Measurements from ENCODE around the gene MYH7.

Gene MYH7

DNA sequence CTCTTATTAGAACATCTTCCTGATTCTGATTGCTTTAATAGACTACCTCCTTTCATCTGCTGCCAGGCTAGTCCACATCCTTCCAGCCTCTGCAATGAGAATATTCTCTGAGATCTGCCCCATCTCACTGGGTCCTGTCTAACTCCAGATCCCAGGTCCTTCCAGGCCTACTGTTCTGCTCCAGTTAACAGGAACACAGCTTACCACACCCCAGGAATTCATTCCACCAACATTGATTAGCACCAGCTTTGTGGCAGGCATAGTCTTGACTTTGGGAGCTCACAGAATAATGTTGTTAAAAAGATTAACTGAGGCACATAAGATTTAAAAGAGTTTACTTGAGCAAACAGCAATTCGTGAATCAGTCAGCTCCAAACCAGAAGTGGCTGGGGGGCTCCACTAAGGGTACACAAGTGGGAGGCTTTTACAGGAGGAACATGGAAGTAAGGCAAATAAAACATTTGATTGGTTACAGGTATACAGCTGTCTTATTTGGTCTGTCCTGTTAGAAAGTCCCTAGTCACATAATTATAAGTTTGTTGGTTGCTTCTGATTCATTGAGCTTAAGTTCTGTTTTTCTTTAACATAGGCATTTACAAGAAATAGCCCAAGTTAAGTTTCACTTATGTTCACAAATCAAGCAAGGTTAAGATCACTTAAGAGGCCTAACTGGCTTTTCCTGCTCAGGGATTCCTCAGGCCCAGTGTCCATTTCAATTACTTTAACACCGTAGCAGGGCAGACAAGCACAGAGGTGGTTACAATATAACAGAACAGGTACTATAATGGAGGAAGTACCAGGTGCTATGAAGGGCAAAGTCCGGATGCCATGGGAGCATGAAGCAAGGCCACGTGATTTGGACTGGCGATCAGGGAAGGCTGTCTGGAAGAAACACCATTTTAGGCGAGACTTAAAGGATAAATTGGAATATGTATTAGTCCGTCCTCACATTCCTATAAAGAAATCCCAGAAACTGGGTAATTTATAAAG, 12.2 kb upstream of the MYH7 start:
- peak; percentile 47 for DNase-seq

DNA sequence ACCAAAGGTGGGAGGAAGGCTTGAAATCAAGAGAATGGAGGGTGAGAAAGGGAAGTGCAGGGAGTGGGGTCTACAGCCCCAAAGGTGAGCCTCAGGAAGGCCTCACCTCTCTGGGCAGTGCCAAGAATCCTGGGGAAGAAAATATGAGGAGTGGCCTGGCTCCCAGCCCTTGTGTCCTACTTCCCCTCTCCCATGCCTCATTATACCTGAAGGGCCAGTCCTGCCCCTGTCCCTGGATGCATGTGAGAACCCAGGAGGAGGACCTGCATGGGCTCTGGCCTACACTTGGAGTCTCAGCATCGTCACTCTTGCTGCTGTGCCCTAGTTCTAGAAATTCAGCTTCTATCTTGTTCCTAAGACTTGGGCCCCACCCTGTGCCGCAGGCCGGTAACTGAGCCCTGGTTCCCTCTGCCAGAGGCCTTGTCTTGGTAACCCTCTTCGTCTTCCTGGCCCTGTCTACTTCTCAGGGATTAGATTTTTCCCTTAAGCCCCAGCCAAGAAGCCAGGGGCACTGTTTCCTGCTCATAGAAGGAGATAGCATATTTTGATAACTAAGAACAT, 10.9 kb upstream of the MYH7 start:
- no peak for DNase-seq

DNA sequence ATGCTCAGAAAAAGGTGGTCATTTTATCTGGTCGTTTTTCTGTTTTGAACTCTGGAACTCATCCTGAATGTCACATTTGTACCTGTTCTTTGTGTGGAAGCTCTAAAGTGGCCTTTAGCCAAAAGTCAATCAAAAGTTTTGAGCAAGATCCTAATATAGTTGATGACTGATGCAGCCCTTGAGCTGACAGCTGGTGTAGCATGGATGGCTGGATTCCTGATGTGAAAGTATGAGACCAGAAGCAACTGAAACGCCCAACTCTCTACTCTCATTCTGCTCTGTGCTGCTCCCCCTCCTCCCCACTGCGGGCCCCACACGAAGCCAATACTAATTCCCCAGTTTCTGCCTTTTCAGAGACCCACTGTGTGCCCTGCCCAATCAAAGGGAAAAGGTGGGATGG, 10.3 kb upstream of the MYH7 start:
- DNase-seq, result no peak

DNA sequence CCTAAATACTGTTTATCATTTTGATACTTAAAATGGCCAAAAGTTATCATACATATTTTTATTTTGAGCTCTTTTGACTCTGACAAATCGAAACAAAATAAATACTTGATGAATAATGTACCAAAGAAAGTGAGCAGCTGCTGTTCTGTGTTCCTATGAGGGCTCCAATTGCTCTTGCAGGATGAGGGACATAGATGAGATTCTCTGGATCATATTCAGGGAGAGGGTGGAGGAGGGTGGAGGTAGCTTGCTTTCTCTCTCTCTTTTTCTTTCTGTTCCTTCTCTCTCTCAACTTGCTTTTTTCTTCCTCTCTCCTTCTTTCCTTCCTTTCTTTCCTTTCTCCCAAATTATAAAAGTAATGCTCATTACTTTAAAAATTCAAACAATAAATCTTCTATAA, 8.9 kb upstream of the MYH7 start:
- DNase-seq, result no peak

DNA sequence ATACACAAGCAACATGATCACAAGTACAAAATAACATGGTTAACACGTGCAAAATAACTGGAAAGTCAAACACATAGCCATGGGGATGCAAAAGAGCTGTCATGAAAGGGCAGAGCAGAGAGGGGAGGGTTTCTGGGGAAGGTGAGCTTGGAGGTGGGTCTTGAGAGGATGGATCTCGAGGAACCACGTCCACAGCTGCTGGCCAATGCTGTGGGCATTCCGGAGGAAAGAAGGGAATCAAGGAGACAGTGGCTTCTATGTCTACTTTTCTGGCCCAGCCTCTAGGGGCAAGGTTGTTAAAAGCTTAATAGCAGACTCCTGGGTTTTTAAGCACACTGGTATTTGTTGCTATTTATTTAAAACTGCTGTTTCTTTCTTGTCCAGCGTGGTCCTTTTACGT, 8.4 kb upstream of the MYH7 start:
- no peak for DNase-seq

DNA sequence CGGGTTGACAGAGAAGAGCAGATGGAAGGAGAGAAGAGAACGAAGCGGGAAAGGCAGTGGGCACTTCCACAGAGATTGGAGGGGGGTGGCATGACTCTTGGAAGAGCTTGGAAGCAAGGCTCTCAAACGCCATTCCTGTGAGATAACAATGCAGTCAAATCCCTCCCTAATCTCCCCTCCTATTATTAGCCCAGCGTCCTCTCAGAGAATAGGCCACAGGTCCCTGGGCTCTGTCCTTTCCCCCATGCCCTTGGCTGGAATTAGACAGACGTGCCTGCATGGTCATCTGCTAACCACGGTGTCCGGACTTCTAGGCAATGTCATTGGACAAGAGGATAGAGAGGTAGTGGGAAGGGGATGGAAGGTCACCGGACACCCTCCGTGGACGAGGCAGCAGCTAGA, 8.0 kb upstream of the MYH7 start:
- DNase-seq, result no peak

DNA sequence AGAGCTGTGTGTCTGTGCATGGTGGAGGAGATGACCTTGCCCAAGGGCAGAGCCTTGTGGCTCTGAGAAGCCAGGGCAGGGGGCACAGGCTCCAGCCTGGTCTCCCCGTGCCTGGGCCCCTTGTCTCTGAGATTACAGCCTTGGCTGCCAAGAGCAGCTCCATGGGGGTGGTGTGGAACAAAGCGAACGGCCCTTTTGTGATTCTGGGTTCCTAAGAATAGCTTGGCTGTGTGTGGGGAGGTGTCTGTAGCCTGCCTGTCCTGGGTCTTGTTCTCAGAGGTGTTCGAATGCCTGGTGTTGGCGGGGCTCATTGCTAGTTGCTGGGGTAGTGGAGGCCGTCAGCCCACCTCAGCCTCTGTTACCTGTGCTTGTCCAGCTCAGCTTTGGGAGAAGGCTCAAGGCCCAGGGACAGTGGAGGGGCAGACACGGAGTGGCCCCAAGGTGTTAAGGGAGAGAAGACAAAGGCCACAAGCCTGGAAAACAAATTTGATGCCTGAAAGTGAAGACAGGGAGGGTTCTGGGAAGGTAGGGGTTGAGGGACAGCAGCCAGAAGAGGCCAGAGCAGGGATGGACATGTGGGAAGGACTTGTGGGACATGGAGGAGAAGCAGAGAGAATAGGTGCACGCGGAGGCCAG, 7.4 kb upstream of the MYH7 start:
- no peak for DNase-seq

DNA sequence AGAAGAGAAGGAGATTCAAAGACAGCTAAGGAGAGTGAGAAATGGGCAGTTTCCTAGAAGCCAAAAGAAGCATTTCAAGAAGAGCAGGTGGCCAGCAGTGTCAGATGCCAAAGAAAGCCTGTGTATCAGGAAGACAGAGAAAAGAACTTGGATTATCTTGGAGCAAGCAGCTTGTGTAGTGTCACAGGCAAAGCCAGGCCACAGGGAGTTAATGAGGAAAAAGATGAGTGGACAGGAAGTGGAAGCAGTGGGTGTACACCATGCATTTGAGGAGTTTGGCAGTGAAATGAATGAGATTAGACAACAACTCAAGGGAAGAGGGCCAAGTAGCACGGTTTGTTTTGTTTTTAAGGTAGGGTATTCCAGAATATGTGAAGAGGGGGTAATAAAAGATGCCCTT, 5.6 kb upstream of the MYH7 start:
- DNase-seq, result no peak

DNA sequence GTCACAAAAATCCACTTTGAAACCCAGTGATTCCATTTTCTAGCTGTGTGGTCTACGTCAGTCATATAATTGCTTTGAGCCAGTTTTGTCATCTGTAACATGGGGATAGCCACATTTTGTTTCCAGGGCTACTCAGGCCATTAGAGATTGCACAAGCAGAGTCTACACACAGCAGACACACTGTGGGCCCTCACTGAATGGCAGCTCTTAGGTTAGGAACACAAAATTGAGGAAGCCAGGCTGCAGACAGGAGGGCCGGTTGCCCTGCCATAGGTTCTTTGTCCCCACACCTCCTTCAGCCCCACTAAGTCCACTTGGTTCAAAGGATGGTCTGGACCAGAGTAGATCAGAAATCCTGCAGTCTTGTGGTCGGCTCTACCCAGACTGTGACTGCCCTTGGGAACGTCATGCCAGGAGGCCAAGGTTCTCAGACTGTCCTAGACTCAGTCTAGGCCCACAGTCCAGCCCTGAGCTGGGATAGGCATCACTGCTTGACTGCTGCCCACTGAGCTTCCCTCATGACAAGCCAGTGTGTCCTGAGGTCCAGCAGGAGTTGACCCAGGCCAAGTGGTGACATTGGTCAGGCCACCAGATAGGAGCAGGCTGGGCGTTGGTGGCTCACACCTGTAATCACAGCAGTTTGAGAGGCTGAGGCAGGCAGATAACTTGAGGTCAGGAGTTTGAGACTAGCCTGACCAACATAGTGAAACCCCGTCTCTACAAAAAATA, 3.8 kb upstream of the MYH7 start:
- no peak for DNase-seq

DNA sequence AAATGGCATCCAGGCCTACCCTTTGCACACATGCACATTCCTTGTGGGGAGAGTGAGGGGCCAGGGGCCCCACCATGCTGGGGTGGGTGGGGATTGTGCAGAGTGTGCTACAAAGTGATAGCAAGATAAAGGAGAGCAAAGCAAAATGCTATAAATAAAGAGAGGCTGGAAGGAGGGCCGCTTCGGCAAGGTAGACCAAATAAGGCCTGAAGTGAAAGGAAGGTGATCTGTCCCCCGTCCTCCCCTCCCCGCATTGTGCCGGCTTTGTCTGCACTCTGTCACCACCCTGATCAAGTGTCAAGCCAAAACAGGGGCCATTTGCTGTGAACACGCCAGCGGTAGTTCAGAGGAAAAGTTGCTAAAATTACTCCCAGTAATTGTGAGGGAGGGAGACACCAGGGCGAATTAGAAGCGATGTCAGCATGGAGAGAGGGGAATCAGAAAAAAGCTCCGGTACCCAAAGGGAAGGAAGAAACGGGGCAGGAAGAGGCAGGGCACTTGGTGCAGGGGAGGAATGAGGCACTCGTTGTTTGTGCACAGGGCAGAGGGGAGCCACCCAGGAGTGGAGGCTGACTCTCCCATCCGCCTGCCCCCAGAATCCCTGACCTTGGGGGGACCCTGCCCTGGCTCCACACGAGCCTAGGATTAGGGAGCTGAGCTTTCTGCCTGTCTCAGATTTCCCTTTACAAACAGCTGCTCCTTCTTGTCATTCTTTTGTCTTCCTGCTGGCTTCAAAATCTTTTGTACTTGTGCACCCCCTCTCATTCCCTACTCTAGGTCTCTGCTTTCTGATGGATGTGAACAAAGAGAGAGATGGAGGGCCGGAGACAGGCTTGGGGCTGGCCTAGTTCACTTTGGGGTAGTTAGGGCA, 2.9 kb upstream of the MYH7 start:
- no peak for DNase-seq

DNA sequence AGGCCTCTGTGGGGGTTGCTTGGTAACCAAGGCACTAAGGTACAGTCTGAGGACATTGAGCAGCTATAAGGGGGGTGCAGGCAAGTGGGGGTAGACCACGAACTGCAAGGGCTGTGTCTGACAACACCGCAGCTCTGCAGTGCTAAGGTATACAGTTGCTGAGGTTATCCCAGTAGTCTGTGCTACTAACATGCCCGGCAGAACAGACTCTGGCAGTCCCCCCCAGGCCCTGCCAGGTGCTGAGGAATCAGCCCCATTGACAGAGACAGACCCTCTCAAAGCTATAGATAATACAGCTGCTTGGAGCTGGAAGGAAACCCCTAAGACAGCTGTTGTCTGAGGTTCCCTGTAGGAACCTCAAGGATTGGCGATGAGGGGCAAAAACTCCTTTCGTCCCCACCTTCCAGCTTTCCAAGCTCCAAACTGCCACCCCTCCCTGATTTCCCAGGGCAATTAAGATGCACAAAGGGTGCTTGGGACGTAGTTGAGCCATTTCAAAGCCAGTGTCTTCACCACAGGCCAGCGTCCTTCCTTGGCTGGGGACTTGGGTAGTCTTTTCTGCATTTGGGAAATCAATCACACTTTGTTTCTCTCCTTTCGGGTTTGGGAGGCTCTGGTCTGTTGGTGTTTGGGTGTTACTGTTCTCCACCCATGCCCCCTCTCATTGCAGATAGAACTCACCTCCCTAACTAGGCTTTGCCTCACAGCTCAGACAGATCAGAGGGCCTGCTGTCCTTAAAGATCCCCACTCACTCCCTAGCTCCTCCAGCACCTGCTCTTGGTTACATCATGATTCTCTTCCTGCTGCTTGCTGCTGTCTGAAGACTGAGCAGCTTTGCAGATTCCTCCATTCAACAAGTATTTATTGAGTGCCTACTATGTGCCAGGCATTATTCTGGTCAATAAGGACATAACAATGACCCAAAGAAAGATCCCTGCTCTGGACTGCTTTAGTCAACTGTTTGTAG, 2.0 kb upstream of the MYH7 start:
- DNase-seq, result no peak

DNA sequence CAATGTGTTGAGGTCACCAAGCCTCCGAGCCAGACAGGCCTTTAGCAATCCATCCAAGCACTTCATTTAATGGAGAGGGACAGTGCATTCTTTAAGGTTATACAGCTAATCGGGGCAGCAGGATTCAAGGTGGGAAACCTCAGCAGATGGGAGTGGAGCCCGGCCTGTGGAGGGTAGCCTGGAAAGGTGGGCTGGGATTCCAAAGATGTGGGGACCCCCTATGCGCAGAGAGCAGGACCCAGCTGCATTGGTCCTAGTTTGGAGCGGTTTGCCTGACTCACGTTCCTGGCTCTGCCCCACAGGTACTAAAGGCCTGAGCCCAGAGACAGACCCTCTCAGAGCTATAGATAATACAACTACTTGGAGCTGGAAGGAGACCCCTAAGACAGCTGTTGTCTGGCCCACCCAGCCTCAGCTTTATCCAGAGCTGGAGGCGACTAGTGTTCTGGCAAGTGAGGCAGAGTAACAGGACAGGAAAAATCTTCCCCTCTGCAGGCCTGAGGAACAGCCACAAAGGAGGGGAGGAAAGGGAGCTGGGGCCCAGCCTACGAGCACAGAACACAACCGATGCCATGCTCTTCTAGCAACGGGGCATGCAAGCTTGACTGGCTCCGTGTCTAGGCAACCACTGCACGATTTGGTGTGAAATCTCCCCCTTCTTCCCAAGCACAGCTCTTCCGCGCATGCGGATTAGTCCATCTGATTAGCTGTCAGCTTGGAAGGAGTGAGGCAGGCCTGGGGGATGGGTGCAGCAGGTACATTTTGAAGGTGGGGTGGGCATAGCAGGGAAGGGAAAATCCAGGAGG, 1.1 kb upstream of the MYH7 start:
- no peak for DNase-seq

DNA sequence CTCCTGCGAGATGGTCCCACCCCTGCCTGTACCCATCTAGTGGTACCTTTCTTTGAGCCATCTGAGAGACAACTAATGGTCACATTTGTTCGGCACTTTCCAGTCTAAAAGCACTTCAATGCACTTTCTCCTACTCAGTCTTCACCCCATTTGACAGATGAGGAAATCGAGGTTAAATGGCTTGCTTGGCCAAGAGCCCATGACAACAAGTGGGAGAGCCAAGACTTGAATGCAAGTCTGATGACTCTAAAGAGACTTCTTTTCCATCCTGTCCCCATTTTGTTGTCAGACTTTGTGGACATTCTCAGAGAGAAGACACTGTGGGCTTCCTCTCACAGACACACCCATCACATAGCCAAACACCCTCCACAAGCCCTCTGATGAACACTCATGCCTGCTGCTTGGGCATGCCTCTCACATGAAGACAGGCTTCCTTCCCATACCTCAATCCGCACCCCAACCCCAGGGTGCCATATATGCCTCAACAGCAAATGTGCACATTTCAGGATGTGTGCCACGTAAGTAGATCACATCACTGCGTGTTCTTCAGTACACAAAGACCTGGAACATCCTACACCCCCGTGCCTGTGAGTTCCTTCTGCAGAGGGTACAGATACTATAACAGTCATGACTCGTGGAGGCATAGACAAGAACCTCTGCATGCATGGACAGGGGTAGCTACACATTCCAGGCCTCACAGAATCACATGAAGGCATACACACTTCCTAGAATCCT, 805 bp downstream of the MYH7 start:
- no peak for DNase-seq

DNA sequence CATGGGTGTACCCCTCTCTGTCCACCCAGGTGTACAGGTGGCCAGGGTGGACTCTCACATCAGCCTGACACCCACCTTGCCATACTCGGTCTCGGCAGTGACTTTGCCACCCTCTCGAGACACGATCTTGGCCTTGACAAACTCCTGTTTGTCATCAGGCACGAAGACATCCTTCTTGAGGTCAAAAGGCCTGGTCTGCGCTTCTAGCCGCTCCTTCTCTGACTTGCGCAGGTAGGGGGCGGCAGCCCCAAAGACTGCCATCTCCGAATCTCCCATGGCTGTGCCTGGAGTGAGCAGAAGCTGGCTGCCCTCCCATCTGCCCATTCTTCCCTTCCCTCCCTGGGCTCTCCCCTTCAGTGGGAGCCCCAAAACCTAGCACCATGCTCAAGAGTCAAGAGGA, 2.0 kb downstream of the MYH7 start:
- no peak for DNase-seq

DNA sequence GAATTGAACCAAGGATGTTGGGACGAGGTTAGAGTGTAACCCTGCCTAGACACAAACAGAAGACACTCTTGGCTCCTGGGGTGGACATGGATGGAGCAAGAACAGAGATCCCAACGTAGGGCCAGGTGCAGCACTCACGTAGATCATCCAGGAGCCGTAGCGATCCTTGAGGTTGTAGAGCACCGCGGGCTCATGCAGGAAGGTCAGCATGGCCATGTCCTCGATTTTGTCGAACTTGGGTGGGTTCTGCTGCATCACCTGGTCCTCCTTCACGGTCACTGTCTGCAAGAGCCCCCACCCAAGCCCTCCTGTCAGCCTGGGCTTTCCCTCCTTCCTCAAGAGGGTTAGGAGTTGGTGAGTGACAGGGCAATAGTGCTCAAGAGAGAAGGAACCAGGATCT, 2.5 kb downstream of the MYH7 start:
- no peak for DNase-seq

DNA sequence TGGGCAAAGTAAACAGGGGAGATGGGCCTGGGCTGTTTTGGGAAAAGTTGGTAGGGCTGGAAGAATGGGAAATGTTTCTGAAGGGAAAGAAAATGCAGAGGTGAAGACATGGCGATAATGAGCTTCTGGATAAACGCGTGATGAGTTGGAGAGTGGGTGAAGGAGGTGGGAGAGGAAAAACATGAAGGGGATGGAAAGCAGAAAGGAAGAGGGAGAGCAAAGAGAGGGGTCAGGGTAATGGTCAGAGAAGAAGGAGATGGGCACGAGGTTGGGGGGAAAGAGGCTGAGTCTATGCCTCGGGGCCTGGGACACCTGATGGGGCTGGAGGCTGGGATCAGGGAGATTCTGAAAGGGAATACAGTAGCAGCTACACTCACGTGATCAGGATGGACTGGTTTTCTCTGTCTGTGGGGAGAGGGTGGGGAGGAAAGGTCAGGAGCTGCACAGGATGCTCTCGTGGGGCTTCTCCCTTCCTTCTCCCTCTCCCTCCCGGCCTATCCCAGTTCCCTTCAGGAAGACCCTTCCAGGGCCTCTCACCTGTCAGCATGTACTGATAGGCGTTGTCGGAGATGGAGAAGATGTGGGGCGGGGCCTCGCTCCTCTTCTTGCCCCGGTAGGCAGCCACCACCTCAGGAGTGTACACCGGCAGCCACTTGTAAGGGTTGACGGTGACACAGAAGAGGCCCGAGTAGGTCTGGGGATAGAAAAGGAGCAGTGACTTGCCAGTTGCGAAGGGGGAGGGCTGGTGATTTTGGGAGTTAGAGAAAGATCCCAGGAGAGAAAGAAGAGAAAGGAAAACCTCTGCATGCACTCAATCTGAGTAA, 3.1 kb downstream of the MYH7 start:
- no peak for DNase-seq

DNA sequence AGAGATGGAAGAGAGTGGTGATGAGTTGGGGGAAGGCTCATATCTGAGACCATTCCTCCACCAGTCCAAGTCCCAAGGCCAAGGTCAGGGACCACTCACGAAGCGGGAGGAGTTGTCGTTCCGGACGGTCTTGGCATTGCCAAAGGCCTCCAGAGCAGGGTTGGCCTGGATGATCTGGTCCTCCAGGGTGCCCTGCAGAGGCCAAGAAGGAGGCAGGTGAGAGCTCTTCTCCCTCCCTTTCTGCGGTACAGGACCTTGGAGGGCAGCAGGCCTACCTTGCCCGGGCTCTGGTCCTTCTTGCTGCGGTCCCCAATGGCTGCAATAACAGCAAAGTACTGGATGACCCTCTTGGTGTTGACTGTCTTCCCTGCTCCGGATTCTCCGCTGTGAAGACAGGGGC, 4.0 kb downstream of the MYH7 start:
- DNase-seq, result no peak

DNA sequence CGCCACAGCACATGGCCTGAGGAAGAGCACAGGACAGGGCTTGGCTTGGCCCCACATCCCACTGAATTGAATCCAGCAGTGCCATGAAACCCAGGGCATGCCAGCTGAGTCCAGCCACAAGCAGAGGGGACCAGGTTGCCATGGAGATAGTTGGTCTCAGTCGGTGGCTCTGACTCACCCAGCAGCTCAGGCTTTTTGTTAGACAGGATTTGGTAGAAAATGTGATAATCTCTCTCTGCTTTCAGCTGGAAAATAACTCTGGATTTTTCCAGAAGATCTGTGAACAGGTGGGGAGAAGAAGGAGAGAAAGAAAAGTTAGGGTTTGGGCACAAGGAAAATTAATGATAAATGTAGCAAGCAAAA, 4.8 kb downstream of the MYH7 start:
- DNase-seq, result no peak
